Esophagus muscularis mucosa (tissue), 4 donors: ENCODE results near the gene CEMP1.

Source experiments
- EP300 ChIP-seq: sonication (generic); formaldehyde crosslinking; IDR thresholded peaks from one replicate; pipeline ENCODE4 v1.6.1; 2017; ENCODE audit warnings: antibody characterized with exemption
- POLR2A ChIP-seq: fragments of 450-650 bp; IDR thresholded peaks from one replicate; pipeline ENCODE4 v1.6.1; 2017; ENCODE audit warnings: antibody characterized with exemption, moderate library complexity, mild to moderate bottlenecking, low read depth
- TF ChIP-seq, protein P1 (sequence below), 3 experiments: fragments of 200-600 bp in 2 of 3; fragments of 450-650 bp in 1 of 3; sonication (generic) in 2 of 3; IDR thresholded peaks; one replicate each; pipeline ENCODE4 v1.5.1; 2017 to 2019; ENCODE audit warnings: antibody characterized with exemption in 3 of 3, mild to moderate bottlenecking in 2 of 3, moderate library complexity in 1 of 3

- TF ChIP-seq, protein P1, sequence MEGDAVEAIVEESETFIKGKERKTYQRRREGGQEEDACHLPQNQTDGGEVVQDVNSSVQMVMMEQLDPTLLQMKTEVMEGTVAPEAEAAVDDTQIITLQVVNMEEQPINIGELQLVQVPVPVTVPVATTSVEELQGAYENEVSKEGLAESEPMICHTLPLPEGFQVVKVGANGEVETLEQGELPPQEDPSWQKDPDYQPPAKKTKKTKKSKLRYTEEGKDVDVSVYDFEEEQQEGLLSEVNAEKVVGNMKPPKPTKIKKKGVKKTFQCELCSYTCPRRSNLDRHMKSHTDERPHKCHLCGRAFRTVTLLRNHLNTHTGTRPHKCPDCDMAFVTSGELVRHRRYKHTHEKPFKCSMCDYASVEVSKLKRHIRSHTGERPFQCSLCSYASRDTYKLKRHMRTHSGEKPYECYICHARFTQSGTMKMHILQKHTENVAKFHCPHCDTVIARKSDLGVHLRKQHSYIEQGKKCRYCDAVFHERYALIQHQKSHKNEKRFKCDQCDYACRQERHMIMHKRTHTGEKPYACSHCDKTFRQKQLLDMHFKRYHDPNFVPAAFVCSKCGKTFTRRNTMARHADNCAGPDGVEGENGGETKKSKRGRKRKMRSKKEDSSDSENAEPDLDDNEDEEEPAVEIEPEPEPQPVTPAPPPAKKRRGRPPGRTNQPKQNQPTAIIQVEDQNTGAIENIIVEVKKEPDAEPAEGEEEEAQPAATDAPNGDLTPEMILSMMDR (IDR thresholded peaks at IDR 0.05): no peak
- TF ChIP-seq EP300: no peak
- no peak for TF ChIP-seq POLR2A
Measured at GRCh38 chr16:2482249-2482648, 49.0 kb downstream of the CEMP1 start.
